MM.1S (cell line): ENCODE measurements around the gene NGEF.

ENCODE experiments used
- CTCF ChIP-seq: fragments of 300-600 bp; sonication (generic); IDR thresholded peaks from 2 replicates; pipeline ENCODE4 v1.5.1; 2016; ENCODE audit warnings: antibody characterized with exemption, low read length, mixed read lengths
- EZH2 ChIP-seq: fragments of 300-600 bp; sonication (generic); optimal IDR thresholded peaks from 2 replicates; pipeline ENCODE3; 2017; ENCODE audit warnings: low read depth, mild to moderate bottlenecking, antibody characterized with exemption, low read length, mixed read lengths
- EZH2phosphoT487 ChIP-seq: fragments of 300-600 bp; sonication (generic); IDR thresholded peaks from 2 replicates; pipeline ENCODE4 v1.6.1; 2018; ENCODE audit warnings: antibody characterized with exemption, low read length

- TF ChIP-seq CTCF (no peak), EZH2 (no peak), EZH2phosphoT487 (no peak)
These were observed at the start of gene NGEF for GRCh38 chr2:233013027-233013461.
